HL-60 (cell line): ENCODE measurements around the gene PLP2.

Experiments used
- DNase-seq, 2 experiments: peaks; one replicate each; pipeline ENCODE4 v3.0.0-alpha.2; 2010 to 2020; ENCODE audit warnings: low read depth in 1 of 2, low spot score in 1 of 2
- H3K27ac ChIP-seq: fragments of 250-450 bp; sonication (Bioruptor Pico); replicated peaks from 2 replicates; pipeline ENCODE4 v1.5.1; 2020; ENCODE audit warnings: mild to moderate bottlenecking, moderate library complexity
- H3K27me3 ChIP-seq: fragments of 250-450 bp; sonication (Bioruptor Pico); 2 replicates; pipeline ENCODE4 v1.5.1; 2021; ENCODE audit warnings: mild to moderate bottlenecking, moderate library complexity; ENCODE audit not compliant: insufficient read depth, poor library complexity, severe bottlenecking
- H3K4me3 ChIP-seq: replicated peaks from 2 replicates; pipeline ENCODE4 v1.5.1; 2011; ENCODE audit warnings: mild to moderate bottlenecking, control low read depth, low read length; ENCODE audit not compliant: insufficient read depth
- CTCF ChIP-seq: IDR thresholded peaks from one replicate; pipeline ENCODE4 v1.5.1; 2011; ENCODE audit warnings: low read length, control low read depth, inconsistent platforms; ENCODE audit not compliant: insufficient read depth
- GABPA ChIP-seq: IDR thresholded peaks from 2 replicates; pipeline ENCODE4 v1.6.1; 2012; ENCODE audit warnings: low read depth
- POLR2AphosphoS5 ChIP-seq: IDR thresholded peaks from 2 replicates; pipeline ENCODE4 v1.6.1; 2012; ENCODE audit warnings: low read depth
- REST ChIP-seq: IDR thresholded peaks from 2 replicates; pipeline ENCODE4 v1.6.1; 2012; ENCODE audit warnings: low read depth; ENCODE audit not compliant: insufficient replicate concordance
- SPI1 ChIP-seq: IDR thresholded peaks from 2 replicates; pipeline ENCODE4 v1.6.1; 2012; ENCODE audit warnings: low read depth, mild to moderate bottlenecking, borderline replicate concordance

PLP2 gene

GRCh38 chrX:49161632-49162031, 10.1 kb upstream of the PLP2 start:
- TF ChIP-seq SPI1 (no peak), GABPA (no peak), POLR2AphosphoS5 (no peak), CTCF (no peak), REST (no peak)
- Histone ChIP-seq H3K4me3 (no peak overlapping the region), H3K27ac (no peak overlapping the region), H3K27me3 (no peaks in the 10 kb centered on the region)
- DNase-seq, result no peak

GRCh38 chrX:49162620-49163019, 9.1 kb upstream of the PLP2 start, which contains the start of gene MAGIX:
MAGIX (plus strand) TSS chrX:49162758; CDS start chrX:49162890, 132 bp downstream.
- H3K4me3 ChIP-seq, result no peak within 1 kb of the TSS; the same call in 1 of the 2 replicates

More at GRCh38 chrX:49162620-49163019, 9.1 kb upstream of the PLP2 start, which contains the start of gene MAGIX:
- no peak for DNase-seq
- Histone ChIP-seq H3K27me3 (no peaks in the 10 kb centered on the region), H3K27ac (peak within 1 kb of the TSS; percentile 92)
- TF ChIP-seq CTCF, result no peak
- TF ChIP-seq POLR2AphosphoS5, result no peak
- no peak for TF ChIP-seq SPI1
- no peak for TF ChIP-seq GABPA
- no peak for TF ChIP-seq REST
